OCI-LY3 (cell line): ENCODE measurements around the gene CSTF3.

ENCODE experiments used
- EZH2phosphoT487 ChIP-seq: fragments of 200-600 bp; shearing (Covaris generic); IDR thresholded peaks from 2 replicates; pipeline ENCODE4 v1.6.1; 2018; ENCODE audit warnings: antibody characterized with exemption, mixed run types, low read depth
- TF ChIP-seq, protein P1 (sequence below): fragments of 200-600, 300-600 bp; sonication (generic); IDR thresholded peaks from 2 replicates; pipeline ENCODE4 v1.5.1; 2014; ENCODE audit warnings: antibody characterized with exemption, low read length, low read depth

DNA sequence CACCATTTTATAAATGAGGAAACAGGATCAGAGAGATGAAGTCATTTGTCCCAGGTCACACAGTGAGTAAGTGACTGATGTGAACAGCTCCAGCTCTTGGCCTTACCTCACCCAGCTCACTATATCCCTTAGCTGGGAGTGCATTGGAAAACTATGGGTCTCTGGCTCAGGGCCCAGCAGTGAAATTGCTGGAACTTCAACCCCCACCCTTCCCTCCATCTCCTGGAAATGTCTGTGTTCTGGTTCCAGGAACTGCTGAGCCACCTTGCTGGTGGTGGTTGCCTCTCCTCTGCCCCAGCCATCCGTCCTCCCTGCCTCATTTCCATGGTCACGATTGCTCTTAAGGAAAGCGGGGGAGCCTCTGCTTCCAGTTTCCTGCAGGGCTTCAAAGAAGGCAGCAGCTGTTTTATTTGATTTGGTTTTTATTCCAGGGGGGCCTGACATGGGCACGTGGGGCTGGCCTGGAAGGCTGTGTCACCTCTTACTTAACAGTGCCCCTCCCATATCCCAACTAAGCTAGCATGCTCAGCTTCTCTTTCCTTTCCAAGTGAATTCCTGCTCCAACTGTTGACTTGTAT lies 46.2 kb upstream of the CSTF3 start:
- TF ChIP-seq, protein P1, sequence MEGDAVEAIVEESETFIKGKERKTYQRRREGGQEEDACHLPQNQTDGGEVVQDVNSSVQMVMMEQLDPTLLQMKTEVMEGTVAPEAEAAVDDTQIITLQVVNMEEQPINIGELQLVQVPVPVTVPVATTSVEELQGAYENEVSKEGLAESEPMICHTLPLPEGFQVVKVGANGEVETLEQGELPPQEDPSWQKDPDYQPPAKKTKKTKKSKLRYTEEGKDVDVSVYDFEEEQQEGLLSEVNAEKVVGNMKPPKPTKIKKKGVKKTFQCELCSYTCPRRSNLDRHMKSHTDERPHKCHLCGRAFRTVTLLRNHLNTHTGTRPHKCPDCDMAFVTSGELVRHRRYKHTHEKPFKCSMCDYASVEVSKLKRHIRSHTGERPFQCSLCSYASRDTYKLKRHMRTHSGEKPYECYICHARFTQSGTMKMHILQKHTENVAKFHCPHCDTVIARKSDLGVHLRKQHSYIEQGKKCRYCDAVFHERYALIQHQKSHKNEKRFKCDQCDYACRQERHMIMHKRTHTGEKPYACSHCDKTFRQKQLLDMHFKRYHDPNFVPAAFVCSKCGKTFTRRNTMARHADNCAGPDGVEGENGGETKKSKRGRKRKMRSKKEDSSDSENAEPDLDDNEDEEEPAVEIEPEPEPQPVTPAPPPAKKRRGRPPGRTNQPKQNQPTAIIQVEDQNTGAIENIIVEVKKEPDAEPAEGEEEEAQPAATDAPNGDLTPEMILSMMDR = no peak
- TF ChIP-seq EZH2phosphoT487 = no peak
